SK-N-SH (cell line): ENCODE measurements around the gene NTSR1. TPM values are rescaled to one million over a fixed set of nuclear protein-coding genes. Genes with fewer than 3 reads are reported as not detected.

Experiments used
- CTCF ChIA-PET: fragments of 300-600, 350-600 bp; formaldehyde crosslinking; extraction: SDS; loops from one replicate; lab custom pipeline; 2021; lab: Yijun Ruan, JAX
- POLR2A ChIA-PET: fragments of 350-600 bp; sonication (Branson Sonifier 250); formaldehyde crosslinking; extraction: SDS; loops from one replicate; lab custom pipeline; 2020; ENCODE audit warnings: antibody characterized with exemption, inconsistent platforms; lab: Yijun Ruan, JAX
- DNase-seq: peaks from one replicate; pipeline ENCODE4 v3.0.0; 2012
- H2AFZ ChIP-seq: fragments of 200-600 bp; sonication (generic); 2 replicates; pipeline ENCODE4 v1.8.1; 2016; ENCODE audit warnings: antibody characterized with exemption, mild to moderate bottlenecking, low read depth
- H3F3A ChIP-seq: fragments of 200-600 bp; sonication (generic); replicated peaks from 2 replicates; pipeline ENCODE3; 2016; ENCODE audit warnings: antibody characterized with exemption, mild to moderate bottlenecking; ENCODE audit not compliant: insufficient read depth
- H3K27ac ChIP-seq, 2 experiments: fragments of 200-500 bp in 1 of 2; fragments of 200-600 bp in 1 of 2; sonication (Bioruptor generic) in 1 of 2; sonication (generic), shearing (Covaris generic) in 1 of 2; 2 replicates each; pipeline versions ENCODE4 v1.5.1 to v1.6.1; 2014 to 2016; ENCODE audit warnings: low read depth in 2 of 2, inconsistent platforms in 1 of 2, low read length in 1 of 2, mild to moderate bottlenecking in 1 of 2, mixed read lengths in 1 of 2
- H3K27me3 ChIP-seq: fragments of 200-600 bp; sonication (generic), shearing (Covaris generic); 2 replicates; pipeline ENCODE4 v1.6.1; 2016; ENCODE audit warnings: mixed run types; ENCODE audit not compliant: insufficient read depth
- H3K36me3 ChIP-seq, 2 experiments: fragments of 200-500 bp in 1 of 2; fragments of 200-600 bp in 1 of 2; sonication (Bioruptor generic) in 1 of 2; sonication (generic) in 1 of 2; replicated peaks in 1 of 2; 2 replicates each; pipeline versions ENCODE3 to v1.5.1; 2014 to 2016; ENCODE audit warnings: low read length in 1 of 2, mild to moderate bottlenecking in 1 of 2; ENCODE audit not compliant: insufficient read depth in 2 of 2, control insufficient read depth in 1 of 2
- H3K4me1 ChIP-seq, 2 experiments: fragments of 200-500 bp in 1 of 2; fragments of 200-600 bp in 1 of 2; sonication (Bioruptor generic) in 1 of 2; sonication (generic), shearing (Covaris generic) in 1 of 2; 2 replicates each; pipeline versions ENCODE4 v1.5.1 to v1.6.1; 2014 to 2016; ENCODE audit warnings: low read depth in 1 of 2, low read length in 1 of 2, mixed run types in 1 of 2; ENCODE audit not compliant: insufficient read depth in 2 of 2, control insufficient read depth in 1 of 2
- H3K4me2 ChIP-seq: fragments of 200-600 bp; sonication (generic), shearing (Covaris generic); 2 replicates; pipeline ENCODE4 v1.6.1; 2017; ENCODE audit warnings: mixed run types
- H3K4me3 ChIP-seq, 2 experiments: fragments of 200-500 bp in 1 of 2; fragments of 200-600 bp in 1 of 2; sonication (Bioruptor generic) in 1 of 2; sonication (generic), shearing (Covaris generic) in 1 of 2; 2 replicates each; pipeline versions ENCODE4 v1.5.1 to v1.8.1; 2014 to 2016; ENCODE audit warnings: low read depth in 2 of 2, inconsistent platforms in 1 of 2, low read length in 1 of 2, mild to moderate bottlenecking in 1 of 2, mixed read lengths in 1 of 2, moderate library complexity in 1 of 2
- H3K79me2 ChIP-seq: fragments of 200-600 bp; sonication (generic); 2 replicates; pipeline ENCODE4 v1.8.1; 2017; ENCODE audit warnings: mild to moderate bottlenecking; ENCODE audit not compliant: insufficient read depth
- H3K9ac ChIP-seq: fragments of 200-600 bp; sonication (generic); 2 replicates; pipeline ENCODE4 v1.6.1; 2017; ENCODE audit warnings: mixed run types
- H3K9me2 ChIP-seq: fragments of 200-600 bp; sonication (generic); 2 replicates; pipeline ENCODE4 v1.6.1; 2017; ENCODE audit warnings: mixed run types
- H3K9me3 ChIP-seq: fragments of 200-600 bp; sonication (generic); 2 replicates; pipeline ENCODE4 v1.6.1; 2017; ENCODE audit warnings: mixed run types, mild to moderate bottlenecking, moderate library complexity
- H4K20me1 ChIP-seq: fragments of 200-600 bp; sonication (generic); 2 replicates; pipeline ENCODE4 v1.6.1; 2017; ENCODE audit warnings: mild to moderate bottlenecking, mixed run types; ENCODE audit not compliant: insufficient read depth
- ELF1 ChIP-seq: IDR thresholded peaks from 2 replicates; pipeline ENCODE4 v1.4.0; 2012
- EP300 ChIP-seq, 2 experiments: IDR thresholded peaks; 2 replicates each; pipeline versions ENCODE4 v1.4.0 to v1.6.1; 2012; ENCODE audit warnings: borderline replicate concordance in 1 of 2, low read depth in 1 of 2, low read length in 1 of 2
- JUND ChIP-seq: IDR thresholded peaks from 2 replicates; pipeline ENCODE4 v1.4.0; 2012
- MXI1 ChIP-seq: IDR thresholded peaks from 2 replicates; pipeline ENCODE4 v1.6.1; 2012; ENCODE audit warnings: mild to moderate bottlenecking, low read depth, low read length, improper control_type of control experiment
- NRF1 ChIP-seq: IDR thresholded peaks from 2 replicates; pipeline ENCODE4 v1.6.1; 2012; ENCODE audit warnings: low read depth, mild to moderate bottlenecking, low read length
- RCOR1 ChIP-seq: fragments of 150-350 bp; IDR thresholded peaks from 2 replicates; pipeline ENCODE4 v1.6.1; 2017; ENCODE audit warnings: antibody characterized with exemption, low read length
- RFX5 ChIP-seq: IDR thresholded peaks from 2 replicates; pipeline ENCODE4 v1.6.1; 2012; ENCODE audit warnings: mild to moderate bottlenecking, improper control_type of control experiment, low read length
- RXRA ChIP-seq: IDR thresholded peaks from 2 replicates; pipeline ENCODE4 v1.4.0; 2012; ENCODE audit warnings: low read depth, mild to moderate bottlenecking, borderline replicate concordance
- SIN3A ChIP-seq: IDR thresholded peaks from 2 replicates; pipeline ENCODE4 v1.6.1; 2012; ENCODE audit warnings: low read depth, mild to moderate bottlenecking, low read length, moderate library complexity, borderline replicate concordance
- TCF12 ChIP-seq: IDR thresholded peaks from 2 replicates; pipeline ENCODE4 v1.4.0; 2012
- TEAD4 ChIP-seq: IDR thresholded peaks from 2 replicates; pipeline ENCODE4 v1.4.0; 2012; ENCODE audit warnings: mild to moderate bottlenecking, borderline replicate concordance; ENCODE audit not compliant: insufficient read depth
- WGBS: methylation state at CpG from one replicate; pipeline ENCODE4 v1.1.6; 2017; ENCODE audit warnings: low lambda C conversion rate; 5-methylcytosine and 5-hydroxymethylcytosine counted together
- polyA plus RNA-seq, 3 experiments: library from polyadenylated mRNA; depleted of rRNA; stranded (reverse); fragments of >200 nt; gene quantifications; 2 replicates each; pipeline ENCODE4 v1.2.3, GENCODE V29; 2012
- TF ChIP-seq, protein P1 (sequence below): fragments of 150-350 bp; IDR thresholded peaks from 2 replicates; pipeline ENCODE4 v1.6.1; 2016; ENCODE audit warnings: mild to moderate bottlenecking, low read depth, low read length
- TF ChIP-seq, protein P2 (sequence below): IDR thresholded peaks from 2 replicates; pipeline ENCODE4 v1.4.0; 2012; ENCODE audit warnings: low read depth, borderline replicate concordance
- TF ChIP-seq, protein P3 (sequence below): fragments of 150-350 bp; IDR thresholded peaks from 2 replicates; pipeline ENCODE4 v1.6.1; 2017; ENCODE audit warnings: antibody characterized with exemption, low read length, low read depth, borderline replicate concordance
- TF ChIP-seq, protein P4 (sequence below): fragments of 200-600 bp; sonication (generic); IDR thresholded peaks from 2 replicates; pipeline ENCODE4 v1.6.1; 2017; ENCODE audit warnings: antibody characterized with exemption, mild to moderate bottlenecking, moderate library complexity

The NTSR1 gene
- polyA plus RNA-seq, 1 of the 3 experiments (the other 2 are of a cell fraction): 8.2 TPM

DNA sequence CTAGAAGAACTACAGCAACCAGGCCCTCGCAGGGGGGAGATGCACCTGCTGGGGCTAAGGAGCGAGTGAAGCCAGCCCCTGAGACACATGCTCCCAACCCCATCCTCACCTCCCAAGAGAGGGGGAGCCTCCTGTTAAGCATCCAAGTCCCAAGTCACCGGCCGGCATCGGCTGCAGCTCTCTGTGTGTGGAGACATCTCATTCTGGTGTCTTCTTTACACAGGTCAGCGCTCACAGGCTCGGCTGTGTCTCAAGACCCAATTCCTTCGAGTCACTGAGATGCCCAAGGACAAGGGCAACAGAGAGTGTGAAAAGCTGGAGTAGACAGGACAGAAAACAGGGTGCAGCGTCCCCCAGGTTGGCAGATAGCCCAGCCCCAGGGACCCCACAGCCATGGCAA, 66.6 kb downstream of the NTSR1 start:
- TF ChIP-seq RXRA (no peak), EP300 (IDR thresholded peaks at IDR 0.05; ENCODE audit: borderline replicate concordance in 1 of 2, low read depth in 1 of 2, low read length in 1 of 2) (no peak), JUND (no peak), RFX5 (no peak), NRF1 (no peak), RCOR1 (no peak), TCF12 (no peak), TEAD4 (no peak), SIN3A (no peak), ELF1 (no peak), MXI1 (no peak)
- TF ChIP-seq, protein P1, sequence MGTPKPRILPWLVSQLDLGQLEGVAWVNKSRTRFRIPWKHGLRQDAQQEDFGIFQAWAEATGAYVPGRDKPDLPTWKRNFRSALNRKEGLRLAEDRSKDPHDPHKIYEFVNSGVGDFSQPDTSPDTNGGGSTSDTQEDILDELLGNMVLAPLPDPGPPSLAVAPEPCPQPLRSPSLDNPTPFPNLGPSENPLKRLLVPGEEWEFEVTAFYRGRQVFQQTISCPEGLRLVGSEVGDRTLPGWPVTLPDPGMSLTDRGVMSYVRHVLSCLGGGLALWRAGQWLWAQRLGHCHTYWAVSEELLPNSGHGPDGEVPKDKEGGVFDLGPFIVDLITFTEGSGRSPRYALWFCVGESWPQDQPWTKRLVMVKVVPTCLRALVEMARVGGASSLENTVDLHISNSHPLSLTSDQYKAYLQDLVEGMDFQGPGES: no peak
- TF ChIP-seq, protein P2, sequence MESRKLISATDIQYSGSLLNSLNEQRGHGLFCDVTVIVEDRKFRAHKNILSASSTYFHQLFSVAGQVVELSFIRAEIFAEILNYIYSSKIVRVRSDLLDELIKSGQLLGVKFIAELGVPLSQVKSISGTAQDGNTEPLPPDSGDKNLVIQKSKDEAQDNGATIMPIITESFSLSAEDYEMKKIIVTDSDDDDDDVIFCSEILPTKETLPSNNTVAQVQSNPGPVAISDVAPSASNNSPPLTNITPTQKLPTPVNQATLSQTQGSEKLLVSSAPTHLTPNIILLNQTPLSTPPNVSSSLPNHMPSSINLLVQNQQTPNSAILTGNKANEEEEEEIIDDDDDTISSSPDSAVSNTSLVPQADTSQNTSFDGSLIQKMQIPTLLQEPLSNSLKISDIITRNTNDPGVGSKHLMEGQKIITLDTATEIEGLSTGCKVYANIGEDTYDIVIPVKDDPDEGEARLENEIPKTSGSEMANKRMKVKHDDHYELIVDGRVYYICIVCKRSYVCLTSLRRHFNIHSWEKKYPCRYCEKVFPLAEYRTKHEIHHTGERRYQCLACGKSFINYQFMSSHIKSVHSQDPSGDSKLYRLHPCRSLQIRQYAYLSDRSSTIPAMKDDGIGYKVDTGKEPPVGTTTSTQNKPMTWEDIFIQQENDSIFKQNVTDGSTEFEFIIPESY: no peak
- TF ChIP-seq, protein P3, sequence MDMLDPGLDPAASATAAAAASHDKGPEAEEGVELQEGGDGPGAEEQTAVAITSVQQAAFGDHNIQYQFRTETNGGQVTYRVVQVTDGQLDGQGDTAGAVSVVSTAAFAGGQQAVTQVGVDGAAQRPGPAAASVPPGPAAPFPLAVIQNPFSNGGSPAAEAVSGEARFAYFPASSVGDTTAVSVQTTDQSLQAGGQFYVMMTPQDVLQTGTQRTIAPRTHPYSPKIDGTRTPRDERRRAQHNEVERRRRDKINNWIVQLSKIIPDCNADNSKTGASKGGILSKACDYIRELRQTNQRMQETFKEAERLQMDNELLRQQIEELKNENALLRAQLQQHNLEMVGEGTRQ: no peak
- TF ChIP-seq, protein P4, sequence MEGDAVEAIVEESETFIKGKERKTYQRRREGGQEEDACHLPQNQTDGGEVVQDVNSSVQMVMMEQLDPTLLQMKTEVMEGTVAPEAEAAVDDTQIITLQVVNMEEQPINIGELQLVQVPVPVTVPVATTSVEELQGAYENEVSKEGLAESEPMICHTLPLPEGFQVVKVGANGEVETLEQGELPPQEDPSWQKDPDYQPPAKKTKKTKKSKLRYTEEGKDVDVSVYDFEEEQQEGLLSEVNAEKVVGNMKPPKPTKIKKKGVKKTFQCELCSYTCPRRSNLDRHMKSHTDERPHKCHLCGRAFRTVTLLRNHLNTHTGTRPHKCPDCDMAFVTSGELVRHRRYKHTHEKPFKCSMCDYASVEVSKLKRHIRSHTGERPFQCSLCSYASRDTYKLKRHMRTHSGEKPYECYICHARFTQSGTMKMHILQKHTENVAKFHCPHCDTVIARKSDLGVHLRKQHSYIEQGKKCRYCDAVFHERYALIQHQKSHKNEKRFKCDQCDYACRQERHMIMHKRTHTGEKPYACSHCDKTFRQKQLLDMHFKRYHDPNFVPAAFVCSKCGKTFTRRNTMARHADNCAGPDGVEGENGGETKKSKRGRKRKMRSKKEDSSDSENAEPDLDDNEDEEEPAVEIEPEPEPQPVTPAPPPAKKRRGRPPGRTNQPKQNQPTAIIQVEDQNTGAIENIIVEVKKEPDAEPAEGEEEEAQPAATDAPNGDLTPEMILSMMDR: no peak
- ChIA-PET CTCF (interaction anchor here (1.7 kb wide), 1 partner anchor 16 kb away, joined by 6 read pairs; no protein-coding TSS in a partner anchor), POLR2A (no interaction called here)
- Histone ChIP-seq H3F3A (no peaks in the 10 kb centered on the region), H3K79me2 (no peaks in the 10 kb centered on the region), H3K9me2 (no peaks in the 10 kb centered on the region), H3K4me2 (no peak overlapping the region), H3K4me3 (no peak overlapping the region), H3K9me3 (no peaks in the 10 kb centered on the region), H4K20me1 (no peaks in the 10 kb centered on the region), H3K4me1 (peaks cover 0 to 4% of the 10 kb centered on the region in 2 experiments; a peak in 1 of 4 replicates), H3K36me3 (no peaks in the 10 kb centered on the region), H3K27ac (no peak overlapping the region), H3K27me3 (no peaks in the 10 kb centered on the region), H2AFZ (no peak overlapping the region), H3K9ac (no peak overlapping the region)
- WGBS: 56% methylated on average over 2 of the region's 9 CpGs
- DNase-seq: no peak
